ENCODE measurements around the gene PTGER1.

DNA sequence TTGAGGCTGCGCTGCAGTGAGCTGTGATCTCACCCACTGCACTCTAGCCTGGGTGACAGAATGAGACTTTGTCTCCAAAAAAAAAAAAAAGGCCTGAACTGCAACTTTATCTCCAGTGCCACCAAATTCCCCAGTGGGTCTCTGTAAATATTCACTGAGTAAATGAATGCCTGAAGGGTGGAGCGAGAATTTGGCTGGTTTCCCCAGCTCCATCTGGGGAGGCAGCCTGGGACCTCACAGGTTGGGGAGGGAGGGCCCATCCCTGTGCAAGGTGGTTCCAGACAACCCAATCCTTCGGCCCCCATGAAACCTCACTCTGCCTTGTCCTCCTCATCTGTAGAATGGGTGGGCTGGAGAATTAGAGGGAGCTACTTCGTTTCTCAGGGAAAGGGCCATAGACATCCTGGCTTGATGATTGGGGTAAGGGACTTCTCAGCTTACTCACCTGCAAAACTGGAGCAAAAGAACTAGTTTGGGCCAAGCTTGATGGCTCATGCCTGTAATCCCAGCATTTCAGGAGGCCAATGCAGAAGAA is 46.2 kb downstream of the PTGER1 start:
- TF ChIP-seq, protein P1, sequence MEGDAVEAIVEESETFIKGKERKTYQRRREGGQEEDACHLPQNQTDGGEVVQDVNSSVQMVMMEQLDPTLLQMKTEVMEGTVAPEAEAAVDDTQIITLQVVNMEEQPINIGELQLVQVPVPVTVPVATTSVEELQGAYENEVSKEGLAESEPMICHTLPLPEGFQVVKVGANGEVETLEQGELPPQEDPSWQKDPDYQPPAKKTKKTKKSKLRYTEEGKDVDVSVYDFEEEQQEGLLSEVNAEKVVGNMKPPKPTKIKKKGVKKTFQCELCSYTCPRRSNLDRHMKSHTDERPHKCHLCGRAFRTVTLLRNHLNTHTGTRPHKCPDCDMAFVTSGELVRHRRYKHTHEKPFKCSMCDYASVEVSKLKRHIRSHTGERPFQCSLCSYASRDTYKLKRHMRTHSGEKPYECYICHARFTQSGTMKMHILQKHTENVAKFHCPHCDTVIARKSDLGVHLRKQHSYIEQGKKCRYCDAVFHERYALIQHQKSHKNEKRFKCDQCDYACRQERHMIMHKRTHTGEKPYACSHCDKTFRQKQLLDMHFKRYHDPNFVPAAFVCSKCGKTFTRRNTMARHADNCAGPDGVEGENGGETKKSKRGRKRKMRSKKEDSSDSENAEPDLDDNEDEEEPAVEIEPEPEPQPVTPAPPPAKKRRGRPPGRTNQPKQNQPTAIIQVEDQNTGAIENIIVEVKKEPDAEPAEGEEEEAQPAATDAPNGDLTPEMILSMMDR (conservative IDR thresholded peaks at IDR 0.05; ENCODE audit: low read depth, low read length), result no peak
- no peak for TF ChIP-seq FOS (IDR thresholded peaks at IDR 0.05; ENCODE audit: low read depth, low read length)
- no peak for TF ChIP-seq POLR2A (IDR thresholded peaks at IDR 0.05; ENCODE audit: low read depth, low read length)
